ENCODE results near the gene PTPA. TPM values are rescaled to one million over a fixed set of nuclear protein-coding genes. Genes with fewer than 3 reads are reported as not detected.

The PTPA gene
- total and polyA plus RNA-seq, 12 donors: 106 to 227 (median 186) TPM

DNA sequence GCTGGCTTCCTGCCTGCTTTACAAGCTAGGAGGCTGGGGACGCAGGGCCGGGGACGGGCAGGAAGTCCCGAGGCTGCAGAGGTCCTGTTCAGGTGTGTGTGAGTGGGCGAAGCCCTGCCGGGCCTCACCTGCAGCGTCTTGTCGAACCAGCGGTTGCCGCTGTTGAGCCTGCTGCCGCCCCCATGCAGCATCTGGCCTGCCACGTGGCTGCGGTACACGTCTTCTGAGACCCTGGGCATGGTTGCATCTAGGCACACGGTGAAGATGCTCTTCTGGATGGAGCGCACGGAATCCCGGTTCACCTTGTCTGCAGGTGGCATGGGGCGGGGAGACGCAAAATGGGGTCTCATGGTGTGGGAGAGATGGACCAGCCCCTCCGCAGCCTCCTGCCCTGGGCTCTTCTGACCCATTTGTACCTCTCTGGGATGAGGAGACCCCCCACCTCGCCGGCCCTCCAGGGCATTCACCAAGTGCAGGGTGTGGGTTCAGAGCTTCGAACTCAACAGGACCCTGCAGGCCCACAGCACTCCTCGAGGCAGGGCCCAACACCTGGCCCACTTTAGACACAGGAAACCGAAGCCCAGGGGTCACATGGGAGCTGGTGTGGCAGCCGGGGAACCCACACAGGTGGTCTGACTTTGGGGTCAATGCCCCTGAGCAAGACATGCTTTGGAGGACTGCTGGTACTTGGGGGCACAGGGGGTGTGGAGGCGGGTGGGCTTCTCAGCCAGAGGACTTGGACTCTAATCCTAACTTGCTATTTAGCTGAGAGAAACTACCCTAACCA lies 10.6 kb upstream of the PTPA start:
- no peak overlapping the region for H3K4me3 ChIP-seq
- peaks cover 0 to 14% (median 3%) of the 10 kb centered on the region in 9 donors for H3K4me1 ChIP-seq
- H3K9me3 ChIP-seq: no peaks in the 10 kb centered on the region
- TF ChIP-seq, protein P1, sequence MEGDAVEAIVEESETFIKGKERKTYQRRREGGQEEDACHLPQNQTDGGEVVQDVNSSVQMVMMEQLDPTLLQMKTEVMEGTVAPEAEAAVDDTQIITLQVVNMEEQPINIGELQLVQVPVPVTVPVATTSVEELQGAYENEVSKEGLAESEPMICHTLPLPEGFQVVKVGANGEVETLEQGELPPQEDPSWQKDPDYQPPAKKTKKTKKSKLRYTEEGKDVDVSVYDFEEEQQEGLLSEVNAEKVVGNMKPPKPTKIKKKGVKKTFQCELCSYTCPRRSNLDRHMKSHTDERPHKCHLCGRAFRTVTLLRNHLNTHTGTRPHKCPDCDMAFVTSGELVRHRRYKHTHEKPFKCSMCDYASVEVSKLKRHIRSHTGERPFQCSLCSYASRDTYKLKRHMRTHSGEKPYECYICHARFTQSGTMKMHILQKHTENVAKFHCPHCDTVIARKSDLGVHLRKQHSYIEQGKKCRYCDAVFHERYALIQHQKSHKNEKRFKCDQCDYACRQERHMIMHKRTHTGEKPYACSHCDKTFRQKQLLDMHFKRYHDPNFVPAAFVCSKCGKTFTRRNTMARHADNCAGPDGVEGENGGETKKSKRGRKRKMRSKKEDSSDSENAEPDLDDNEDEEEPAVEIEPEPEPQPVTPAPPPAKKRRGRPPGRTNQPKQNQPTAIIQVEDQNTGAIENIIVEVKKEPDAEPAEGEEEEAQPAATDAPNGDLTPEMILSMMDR (IDR thresholded peaks at IDR 0.05): no peak
- DNase-seq (no peak), ATAC-seq (no peak)
- 71 to 76% methylated on average over 28 of the region's 28 CpGs for WGBS, 2 donors
- intact Hi-C loops (cut with DNase I): no loop called here
- no peak overlapping the region for H3K27ac ChIP-seq
- no peaks in the 10 kb centered on the region for H3K27me3 ChIP-seq
- peaks cover 0 to 61% (median 19%) of the 10 kb centered on the region in 9 donors for H3K36me3 ChIP-seq

DNA sequence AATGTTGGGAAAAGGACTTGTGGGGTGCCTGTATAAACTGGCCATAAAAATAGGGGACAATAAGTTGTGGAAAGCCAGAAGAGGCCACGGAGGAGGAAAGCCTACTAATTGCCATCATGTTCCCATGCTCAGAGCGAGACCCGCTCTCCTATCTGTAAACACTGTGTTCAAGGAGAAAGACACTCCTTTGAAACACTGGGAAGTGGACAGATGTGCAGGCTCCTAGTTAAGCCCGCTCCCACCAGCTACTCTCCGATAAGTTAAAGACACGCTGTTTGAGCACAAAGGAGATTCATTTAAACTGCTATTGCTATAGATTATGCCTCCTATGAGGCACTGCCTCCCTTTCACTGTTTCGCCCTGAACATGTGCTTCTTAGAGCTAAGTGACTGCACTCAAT lies 9.9 kb upstream of the PTPA start:
- Histone ChIP-seq H3K4me1 (peaks cover 0 to 14% (median 3%) of the 10 kb centered on the region in 9 donors), H3K27me3 (no peaks in the 10 kb centered on the region), H3K36me3 (peaks cover 0 to 61% (median 12%) of the 10 kb centered on the region in 9 donors), H3K9me3 (no peaks in the 10 kb centered on the region), H3K4me3 (no peak overlapping the region), H3K27ac (no peak overlapping the region)
- TF ChIP-seq, protein P1 (IDR thresholded peaks at IDR 0.05): no peak
- DNase-seq (no peak), ATAC-seq (no peak)
- intact Hi-C loops (cut with DNase I): no loop called here
- WGBS, 2 donors: 94 to 96% methylated on average over 7 of the region's 7 CpGs

DNA sequence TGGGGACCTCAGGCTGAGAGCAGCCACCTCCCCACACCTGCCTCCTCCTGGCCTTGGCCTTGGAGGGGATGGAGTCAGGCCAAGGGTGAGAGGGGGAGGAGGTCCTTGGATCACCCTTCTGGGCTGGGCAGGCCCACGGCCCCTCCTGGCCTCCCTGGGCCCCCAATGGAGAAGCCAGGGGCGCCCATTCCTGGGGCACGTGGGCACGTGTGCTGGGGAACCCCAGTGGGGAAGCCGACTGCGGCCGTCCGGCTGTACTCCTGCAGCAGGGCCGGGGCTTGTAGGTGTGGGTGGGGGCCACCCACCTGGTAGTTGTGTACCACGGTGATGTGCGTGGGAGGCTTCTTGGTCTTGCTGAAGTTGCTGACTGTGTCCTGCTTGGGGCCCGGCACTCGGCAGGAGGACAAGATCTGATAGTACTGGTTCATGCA lies 9.1 kb upstream of the PTPA start:
- intact Hi-C loops (cut with DNase I): no loop called here
- ATAC-seq (peak in 2 of 8 donors; percentile 2 to 4), DNase-seq (no peak)
- H3K4me1 ChIP-seq: peaks cover 0 to 14% (median 3%) of the 10 kb centered on the region in 9 donors
- no peaks in the 10 kb centered on the region for H3K9me3 ChIP-seq
- H3K36me3 ChIP-seq: peaks cover 0 to 61% (median 12%) of the 10 kb centered on the region in 9 donors
- TF ChIP-seq, protein P1 (IDR thresholded peaks at IDR 0.05): no peak
- no peaks in the 10 kb centered on the region for H3K27me3 ChIP-seq
- no peak overlapping the region for H3K27ac ChIP-seq
- WGBS, 2 donors: 91 to 95% methylated on average over 13 of the region's 13 CpGs
- H3K4me3 ChIP-seq: no peak overlapping the region

DNA sequence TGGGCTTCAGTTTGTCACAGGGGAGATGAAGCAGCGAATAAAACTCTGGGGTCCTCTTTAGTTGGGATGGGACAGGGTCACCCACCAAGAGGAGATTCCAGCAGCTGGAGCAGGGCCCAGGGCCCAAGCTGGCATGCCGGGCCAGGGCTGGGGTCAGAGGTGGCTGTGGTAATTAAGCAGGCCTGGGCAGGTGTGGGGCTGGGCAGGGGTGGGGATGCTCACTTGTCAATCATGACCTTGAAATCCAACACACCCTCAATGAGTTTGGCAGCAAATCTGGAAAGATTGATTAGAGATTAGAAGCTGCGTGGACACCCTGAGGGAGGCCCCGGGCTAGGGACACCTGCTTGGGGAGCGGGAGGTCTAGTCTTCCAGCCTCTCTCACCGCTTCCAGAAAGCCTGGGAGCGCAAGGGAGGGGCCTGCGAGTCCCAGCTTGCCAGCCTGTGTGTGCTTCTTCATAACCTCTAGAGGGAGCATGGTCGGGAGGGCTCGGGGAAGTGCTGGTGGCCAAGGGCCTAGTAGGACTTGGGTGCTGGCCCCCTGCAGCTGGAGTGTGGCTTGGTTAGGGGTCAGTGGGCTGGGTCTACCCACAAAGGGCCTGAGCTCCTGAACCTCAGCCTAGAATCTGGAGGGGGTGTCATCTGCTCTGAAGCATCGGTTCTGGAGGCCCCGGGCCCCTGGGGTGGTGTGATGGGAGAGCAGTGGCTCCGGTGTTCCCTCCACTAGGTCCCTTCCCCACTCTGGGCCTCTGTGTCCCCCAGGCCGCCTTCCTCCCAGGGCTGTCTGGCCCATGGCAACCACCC lies 8.2 kb upstream of the PTPA start:
- DNase-seq: peak in 1 of 2 donors; percentile 34
- Histone ChIP-seq H3K4me1 (peaks cover 0 to 14% (median 3%) of the 10 kb centered on the region in 9 donors), H3K36me3 (peaks cover 0 to 61% (median 4%) of the 10 kb centered on the region in 9 donors), H3K4me3 (no peak overlapping the region), H3K27ac (no peak overlapping the region), H3K27me3 (no peaks in the 10 kb centered on the region), H3K9me3 (no peaks in the 10 kb centered on the region)
- intact Hi-C loops (cut with DNase I): no loop called here
- WGBS, 2 donors: 56% methylated on average over 14 of the region's 14 CpGs
- peak; percentile 33 to 71 (median 60) for ATAC-seq
- TF ChIP-seq, protein P1 (IDR thresholded peaks at IDR 0.05): peak in 7 of 9 donors; percentile 38 to 55 (median 53)

All from heart right ventricle (tissue), 16 donors.